Loucy (cell line): ENCODE measurements around the gene SYNE2.

Source experiments
- H2AFZ ChIP-seq: fragments of 200-600 bp; sonication (generic); 2 replicates; pipeline ENCODE4 v1.6.0; 2016; ENCODE audit warnings: antibody characterized with exemption, mild to moderate bottlenecking, low read length, moderate library complexity
- H3F3A ChIP-seq: fragments of 200-600 bp; 2 replicates; pipeline ENCODE4 v1.6.0; 2016; ENCODE audit warnings: antibody characterized with exemption, low read depth, mild to moderate bottlenecking
- H3K27me3 ChIP-seq: fragments of 200-600 bp; sonication (generic); 2 replicates; pipeline ENCODE4 v1.6.1; 2014; ENCODE audit warnings: low read length, mild to moderate bottlenecking; ENCODE audit not compliant: insufficient read depth, poor library complexity, severe bottlenecking
- H3K36me3 ChIP-seq: fragments of 200-600 bp; sonication (generic); 2 replicates; pipeline ENCODE4 v1.6.1; 2016; ENCODE audit warnings: low read length; ENCODE audit not compliant: insufficient read depth
- H3K4me1 ChIP-seq: fragments of 200-600 bp; sonication (generic); 2 replicates; pipeline ENCODE4 v1.5.1; 2014; ENCODE audit warnings: low read length, mild to moderate bottlenecking; ENCODE audit not compliant: insufficient read depth, poor library complexity, severe bottlenecking
- H3K4me2 ChIP-seq: fragments of 200-600 bp; sonication (generic); 2 replicates; pipeline ENCODE4 v1.6.0; 2014; ENCODE audit warnings: antibody characterized with exemption, low read length, low read depth, mild to moderate bottlenecking; ENCODE audit not compliant: poor library complexity, severe bottlenecking
- H3K4me3 ChIP-seq: fragments of 200-600 bp; sonication (generic); 2 replicates; pipeline ENCODE4 v1.5.1; 2014; ENCODE audit warnings: low read length, mild to moderate bottlenecking, mixed read lengths; ENCODE audit not compliant: poor library complexity, severe bottlenecking
- H3K79me2 ChIP-seq: fragments of 200-600 bp; sonication (generic); 2 replicates; pipeline ENCODE4 v1.6.1; 2014; ENCODE audit warnings: low read length; ENCODE audit not compliant: insufficient read depth
- H3K9ac ChIP-seq: fragments of 200-600 bp; sonication (generic); 2 replicates; pipeline ENCODE4 v1.6.0; 2014; ENCODE audit warnings: mild to moderate bottlenecking, low read depth, low read length, moderate library complexity; ENCODE audit not compliant: poor library complexity, severe bottlenecking
- H3K9me2 ChIP-seq: fragments of 200-600 bp; sonication (generic); replicated peaks from 2 replicates; pipeline ENCODE4 v1.6.1; 2016; ENCODE audit warnings: low read depth, low read length, mixed read lengths
- H3K9me3 ChIP-seq: fragments of 200-600 bp; sonication (generic); 2 replicates; pipeline ENCODE4 v1.6.1; 2014; ENCODE audit warnings: mild to moderate bottlenecking, antibody characterized with exemption, low read length, low read depth; ENCODE audit not compliant: insufficient read depth
- H4K20me1 ChIP-seq: fragments of 200-600 bp; sonication (generic); 2 replicates; pipeline ENCODE4 v1.6.0; 2014; ENCODE audit warnings: antibody characterized with exemption, low read length, mild to moderate bottlenecking; ENCODE audit not compliant: insufficient read depth, poor library complexity, severe bottlenecking
- CTCF ChIP-seq: fragments of 200-600 bp; sonication (generic); conservative IDR thresholded peaks from 2 replicates; pipeline ENCODE4 v1.5.1; 2014; ENCODE audit warnings: mild to moderate bottlenecking, antibody characterized with exemption, low read length
- EZH2phosphoT487 ChIP-seq: fragments of 200-600 bp; IDR thresholded peaks from 2 replicates; pipeline ENCODE4 v1.6.1; 2018; ENCODE audit warnings: antibody characterized with exemption, mild to moderate bottlenecking, moderate library complexity, borderline replicate concordance

Gene SYNE2

GRCh38 chr14:64218344-64219240 is 365.8 kb downstream of the SYNE2 start:
- H2AFZ ChIP-seq: no peak overlapping the region
- H3K9ac ChIP-seq: no peak overlapping the region
- H3K27me3 ChIP-seq: no peaks in the 10 kb centered on the region
- no peaks in the 10 kb centered on the region for H3K9me2 ChIP-seq
- no peak overlapping the region for H3K4me2 ChIP-seq
- H4K20me1 ChIP-seq: no peaks in the 10 kb centered on the region
- H3K4me3 ChIP-seq: no peak overlapping the region
- H3K9me3 ChIP-seq: no peaks in the 10 kb centered on the region
- H3F3A ChIP-seq: no peaks in the 10 kb centered on the region
- no peaks in the 10 kb centered on the region for H3K79me2 ChIP-seq
- TF ChIP-seq EZH2phosphoT487: no peak
- TF ChIP-seq CTCF: no peak
- H3K36me3 ChIP-seq: peaks cover 47% of the 10 kb centered on the region; the same call in 1 of the 2 replicates
- peaks cover 15% of the 10 kb centered on the region for H3K4me1 ChIP-seq

GRCh38 chr14:64220056-64220455 is 367.3 kb downstream of the SYNE2 start:
- Histone ChIP-seq H3K4me2 (peak overlapping the region; percentile 24), H3K9me2 (no peaks in the 10 kb centered on the region), H3K4me3 (peak overlapping the region; percentile 19), H3K9me3 (no peaks in the 10 kb centered on the region), H3K4me1 (peaks cover 15% of the 10 kb centered on the region), H4K20me1 (no peaks in the 10 kb centered on the region), H3K9ac (peak overlapping the region; percentile 20), H3K27me3 (no peaks in the 10 kb centered on the region), H2AFZ (no peak overlapping the region), H3K36me3 (peaks cover 36% of the 10 kb centered on the region; the same call in 1 of the 2 replicates), H3F3A (no peaks in the 10 kb centered on the region), H3K79me2 (no peaks in the 10 kb centered on the region)
- TF ChIP-seq EZH2phosphoT487: no peak
- TF ChIP-seq CTCF: peak; percentile 19; the same call in 1 of the 2 replicates

DNA sequence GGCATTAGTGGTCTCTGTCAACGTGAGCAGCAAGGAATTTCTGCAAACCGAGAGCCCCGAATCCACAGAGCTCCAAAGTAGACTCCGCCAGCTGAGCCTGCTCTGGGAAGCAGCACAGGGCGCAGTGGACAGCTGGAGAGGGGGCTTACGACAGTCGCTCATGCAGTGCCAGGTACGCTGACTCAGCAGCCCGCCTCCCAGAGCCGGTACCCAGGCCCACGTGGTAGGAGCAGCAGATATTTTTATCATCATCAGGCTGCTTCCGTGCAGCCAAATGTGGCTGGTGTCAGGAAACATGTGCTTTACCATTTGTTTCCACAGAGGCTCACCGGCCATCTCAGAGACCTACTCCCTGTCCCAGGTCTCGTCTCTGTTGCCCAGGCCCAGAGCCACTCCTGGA is 367.7 kb downstream of the SYNE2 start:
- no peaks in the 10 kb centered on the region for H3K79me2 ChIP-seq
- H3K4me1 ChIP-seq: peaks cover 15% of the 10 kb centered on the region
- H3K4me3 ChIP-seq: peak overlapping the region; percentile 19
- no peaks in the 10 kb centered on the region for H3K27me3 ChIP-seq
- H3K9ac ChIP-seq: peak overlapping the region; percentile 20
- no peak for TF ChIP-seq CTCF
- TF ChIP-seq EZH2phosphoT487: no peak
- H2AFZ ChIP-seq: no peak overlapping the region
- H4K20me1 ChIP-seq: no peaks in the 10 kb centered on the region
- H3K36me3 ChIP-seq: peaks cover 36% of the 10 kb centered on the region
- H3F3A ChIP-seq: no peaks in the 10 kb centered on the region
- no peaks in the 10 kb centered on the region for H3K9me3 ChIP-seq
- H3K4me2 ChIP-seq: peak overlapping the region; percentile 24
- no peaks in the 10 kb centered on the region for H3K9me2 ChIP-seq
